K562 (cell line): ENCODE results near the gene RESP18. TPM values are rescaled to one million over a fixed set of nuclear protein-coding genes. Genes with fewer than 3 reads are reported as not detected.

Experiments
- AFF1 ChIP-seq, 2 experiments: fragments of 450-650 bp; IDR thresholded peaks; 2 replicates each; pipeline ENCODE4 v1.6.1; 2018; ENCODE audit warnings: mild to moderate bottlenecking in 2 of 2, low read depth in 1 of 2; ENCODE audit not compliant: partially characterized antibody in 2 of 2
- CTCF ChIP-seq, 3 experiments: IDR thresholded peaks in 2 of 3; conservative IDR thresholded peaks in 1 of 3; 2 replicates each; pipeline ENCODE4 v1.5.1; 2011 to 2012; ENCODE audit warnings: low read length in 3 of 3, mild to moderate bottlenecking in 3 of 3, control low read depth in 2 of 3, improper control_type of control experiment in 1 of 3, inconsistent platforms in 1 of 3, low read depth in 1 of 3, mixed read lengths in 1 of 3, moderate library complexity in 1 of 3; ENCODE audit not compliant: insufficient read depth in 2 of 3
- E2F6 ChIP-seq, 2 experiments: IDR thresholded peaks; 2 replicates each; pipeline ENCODE4 v1.6.1; 2011; ENCODE audit warnings: borderline replicate concordance in 1 of 2, control low read depth in 1 of 2, low read depth in 1 of 2, low read length in 1 of 2, mild to moderate bottlenecking in 1 of 2, mixed read lengths in 1 of 2, moderate library complexity in 1 of 2; ENCODE audit not compliant: insufficient read depth in 1 of 2, insufficient read length in 1 of 2, poor library complexity in 1 of 2, severe bottlenecking in 1 of 2; ENCODE audit errors: extremely low read depth in 1 of 2
- EWSR1 ChIP-seq: fragments of 450-650 bp; IDR thresholded peaks from 2 replicates; pipeline ENCODE4 v1.6.1; 2018; ENCODE audit warnings: borderline replicate concordance, mild to moderate bottlenecking, low read depth, moderate library complexity; ENCODE audit not compliant: partially characterized antibody
- GABPB1 ChIP-seq: sonication (generic); formaldehyde crosslinking; IDR thresholded peaks from 2 replicates; pipeline ENCODE4 v1.8.0; 2022; ENCODE audit warnings: mild to moderate bottlenecking, missing genetic modification reagents
- HOMEZ ChIP-seq: fragments of 250-450 bp; sonication (Bioruptor Pico); IDR thresholded peaks from 2 replicates; pipeline ENCODE4 v1.4.0; 2020; ENCODE audit warnings: mild to moderate bottlenecking, moderate library complexity
- LARP7 ChIP-seq: fragments of 450-650 bp; IDR thresholded peaks from 2 replicates; pipeline ENCODE4 v1.6.1; 2016
- MYNN ChIP-seq, 2 experiments: sonication (generic); formaldehyde crosslinking in 1 of 2; IDR thresholded peaks; 2 replicates each; pipeline versions ENCODE4 v1.5.0 to v1.6.1; 2016 to 2020; ENCODE audit warnings: antibody characterized with exemption in 1 of 2, missing genetic modification reagents in 1 of 2
- NCOA6 ChIP-seq: fragments of 450-650 bp; IDR thresholded peaks from 2 replicates; pipeline ENCODE4 v1.6.1; 2017; ENCODE audit warnings: mild to moderate bottlenecking
- NR2F6 ChIP-seq: fragments of 450-650 bp; formaldehyde crosslinking; IDR thresholded peaks from 2 replicates; pipeline ENCODE4 v1.4.0; 2020; ENCODE audit warnings: mild to moderate bottlenecking
- SUPT5H ChIP-seq: fragments of 450-650 bp; IDR thresholded peaks from 2 replicates; pipeline ENCODE4 v1.6.1; 2016
- ZFP36 ChIP-seq: fragments of 150-350 bp; IDR thresholded peaks from 2 replicates; pipeline ENCODE4 v1.6.1; 2018; ENCODE audit warnings: low read length, low read depth; ENCODE audit not compliant: partially characterized antibody
- ZNF184 ChIP-seq: sonication (generic); formaldehyde crosslinking; IDR thresholded peaks from 2 replicates; pipeline ENCODE4 v1.5.0; 2020; ENCODE audit warnings: missing genetic modification reagents
- ZNF584 ChIP-seq: fragments of 200-800 bp; sonication (Bioruptor generic); IDR thresholded peaks from 2 replicates; pipeline ENCODE4 v1.6.1; 2016; ENCODE audit warnings: low read depth, mild to moderate bottlenecking, missing genetic modification characterization, missing compliant biosample characterization
- ZNF766 ChIP-seq: fragments of 200-800 bp; sonication (Bioruptor generic); conservative IDR thresholded peaks from 2 replicates; pipeline ENCODE4 v1.6.1; 2016; ENCODE audit warnings: missing genetic modification characterization, missing compliant biosample characterization
- polyA plus RNA-seq, 8 experiments: library from polyadenylated mRNA; depleted of rRNA in 4 of 8; stranded (reverse) in 5 of 8; unstranded in 3 of 8; fragments of >200 nt; fragmentation: Nextera tagmentation in 2 of 8; fragmentation: Illumina TruSeq in 1 of 8; extraction: Ambion mirVana in 2 of 8; extraction: Trizol in 1 of 8; gene quantifications; 2 replicates each; pipeline versions ENCODE4 v1.2.1 to v1.2.3, GENCODE V29; 2011 to 2014; ENCODE audit warnings: inconsistent platforms in 1 of 8, missing spikeins in 1 of 8
- total RNA-seq, 7 experiments: library from RNA; depleted of rRNA in 6 of 7; stranded (reverse); fragments of >200 nt in 6 of 7; fragmentation: Illumina TruSeq in 2 of 7; extraction: Trizol in 2 of 7; gene quantifications; 2 replicates each; pipeline versions ENCODE4 v1.2.1 to v1.2.3, GENCODE V29; 2011 to 2021; ENCODE audit warnings: low replicate concordance in 1 of 7

The RESP18 gene
- total and polyA plus RNA-seq, 9 of the 15 experiments (the other 6 are each of a cell fraction or from before 2014, with no cell fraction given): not detected

- TF ChIP-seq AFF1 (IDR thresholded peaks at IDR 0.05; ENCODE audit: low read depth in 1 of 2, partially characterized antibody in 2 of 2) (peak in 1 of 2 experiments; percentile 44), NCOA6 (no peak), ZFP36 (peak; percentile 21), HOMEZ (CRISPR knock-in tag) (no peak), SUPT5H (no peak), ZNF766 (CRISPR knock-in tag) (0 out of 2 replicates have a peak, but pooled peaks have one; percentile 31), E2F6 (IDR thresholded peaks at IDR 0.05; ENCODE audit: borderline replicate concordance in 1 of 2, extremely low read depth in 1 of 2, insufficient read depth in 1 of 2, insufficient read length in 1 of 2, low read depth in 1 of 2, low read length in 1 of 2, poor library complexity in 1 of 2, severe bottlenecking in 1 of 2) (peak in 1 of 2 experiments; percentile 47), LARP7 (no peak), CTCF (IDR thresholded peaks at IDR 0.05 in 2 of 3, conservative IDR thresholded peaks at IDR 0.05 in 1 of 3; ENCODE audit: insufficient read depth in 2 of 3, low read depth in 1 of 3, low read length in 3 of 3) (no peak), MYNN (IDR thresholded peaks at IDR 0.05) (no peak), MYNN (CRISPR knock-in tag; IDR thresholded peaks at IDR 0.05) (0 out of 2 replicates have a peak, but pooled peaks have one; percentile 5), GABPB1 (CRISPR knock-in tag) (0 out of 2 replicates have a peak, but pooled peaks have one; percentile 40), EWSR1 (no peak), ZNF184 (no peak), NR2F6 (no peak), ZNF584 (no peak)
Observed at GRCh38 chr2:219331560-219332213, 857 bp downstream of the RESP18 start (continued).
